H1 (cell line): ENCODE results near the gene VAV2. TPM values are rescaled to one million over a fixed set of nuclear protein-coding genes. Genes with fewer than 3 reads are reported as not detected.
A peak's percentile ranks its signal among the peaks of the same experiment; 100 is the strongest.

ENCODE experiments used
- CTCF ChIA-PET: fragments of 300-600 bp; sonication (Branson Sonifier 250); formaldehyde crosslinking; loops from one replicate; lab custom pipeline; 2021; ENCODE audit not compliant: partially characterized antibody; lab: Charles Lee
- POLR2A ChIA-PET: fragments of 300-600 bp; sonication (Branson Sonifier 250); formaldehyde crosslinking; loops from one replicate; lab custom pipeline; 2021; ENCODE audit warnings: inconsistent platforms; ENCODE audit not compliant: partially characterized antibody; lab: Charles Lee
- DNase-seq, 2 experiments: peaks; one replicate each; pipeline versions ENCODE4 v3.0.0 to v3.0.0-alpha.2; 2010 to 2022; ENCODE audit warnings: low spot score in 2 of 2, low read depth in 1 of 2, mixed read lengths in 1 of 2
- FAIRE-seq: peaks from 2 replicates; lab custom pipeline; 2011; peaks lifted over from hg19 to GRCh38; lab: Jason Lieb, UNC
- H2AFZ ChIP-seq: 2 replicates; pipeline ENCODE4 v1.8.1; 2012; ENCODE audit warnings: low read length, inconsistent platforms
- H2AK5ac ChIP-seq: 2 replicates; pipeline ENCODE4 v1.6.1; 2013; ENCODE audit warnings: low read depth, low read length
- H2BK120ac ChIP-seq: replicated peaks from 2 replicates; pipeline ENCODE3; 2013; ENCODE audit warnings: low read depth, low read length, inconsistent platforms
- H2BK12ac ChIP-seq: 2 replicates; pipeline ENCODE4 v1.6.1; 2013; ENCODE audit warnings: low read depth, low read length
- H2BK15ac ChIP-seq: 2 replicates; pipeline ENCODE4 v1.6.1; 2013; ENCODE audit warnings: low read length
- H2BK20ac ChIP-seq: 2 replicates; pipeline ENCODE4 v1.6.1; 2013; ENCODE audit warnings: low read length
- H2BK5ac ChIP-seq: 2 replicates; pipeline ENCODE4 v1.6.1; 2013; ENCODE audit warnings: low read depth, low read length
- H3K14ac ChIP-seq: 2 replicates; pipeline ENCODE4 v1.6.1; 2013; ENCODE audit warnings: inconsistent platforms; ENCODE audit not compliant: insufficient read length
- H3K18ac ChIP-seq: 2 replicates; pipeline ENCODE4 v1.6.1; 2013; ENCODE audit warnings: low read length; ENCODE audit errors: extremely low read depth
- H3K23ac ChIP-seq: 2 replicates; pipeline ENCODE4 v1.6.1; 2013; ENCODE audit warnings: inconsistent platforms; ENCODE audit not compliant: insufficient read length
- H3K23me2 ChIP-seq: 2 replicates; pipeline ENCODE4 v1.6.1; 2013; ENCODE audit warnings: low read depth, low read length
- H3K27ac ChIP-seq: 2 replicates; pipeline ENCODE4 v1.6.1; 2011; ENCODE audit warnings: low read depth, low read length, inconsistent platforms
- H3K27me3 ChIP-seq, 4 experiments: replicated peaks in 1 of 4; 1 replicate in 1 of 4; 2 replicates in 3 of 4; pipeline versions ENCODE4 v1.6.1 to v1.8.1; 2011 to 2013; ENCODE audit warnings: low read length in 3 of 4, mild to moderate bottlenecking in 3 of 4, inconsistent platforms in 2 of 4, mixed read lengths in 2 of 4, moderate library complexity in 1 of 4; ENCODE audit not compliant: control insufficient read depth in 3 of 4, insufficient read depth in 3 of 4; ENCODE audit errors: extremely low read depth in 1 of 4
- H3K36me3 ChIP-seq, 4 experiments: 2 replicates each; pipeline versions ENCODE4 v1.6.1 to v1.8.1; 2011 to 2013; ENCODE audit warnings: mild to moderate bottlenecking in 4 of 4, low read length in 3 of 4, moderate library complexity in 2 of 4, control low read depth in 1 of 4, inconsistent platforms in 1 of 4; ENCODE audit not compliant: insufficient read depth in 4 of 4, control insufficient read depth in 2 of 4
- H3K4ac ChIP-seq: replicated peaks from 2 replicates; pipeline ENCODE3; 2013; ENCODE audit warnings: low read length, low read depth, mixed read lengths, inconsistent platforms; ENCODE audit not compliant: insufficient read length
- H3K4me1 ChIP-seq, 4 experiments: replicated peaks in 1 of 4; 1 replicate in 1 of 4; 2 replicates in 3 of 4; pipeline versions ENCODE4 v1.6.1 to v1.8.1; 2011 to 2013; ENCODE audit warnings: low read length in 3 of 4, inconsistent platforms in 2 of 4, mixed read lengths in 1 of 4; ENCODE audit not compliant: insufficient read depth in 4 of 4, control insufficient read depth in 3 of 4
- H3K4me2 ChIP-seq, 2 experiments: 2 replicates each; pipeline versions ENCODE4 v1.6.1 to v1.8.1; 2011 to 2013; ENCODE audit warnings: low read depth in 2 of 2, low read length in 2 of 2, control low read depth in 1 of 2, inconsistent platforms in 1 of 2, mild to moderate bottlenecking in 1 of 2; ENCODE audit not compliant: insufficient read depth in 1 of 2
- H3K4me3 ChIP-seq, 4 experiments: fragments of 200-600, 300-600 bp in 1 of 4; sonication (generic), shearing (Covaris generic), sonication (Bioruptor Twin) in 1 of 4; 2 replicates each; pipeline versions ENCODE4 v1.5.1 to v1.8.1; 2011 to 2016; ENCODE audit warnings: low read length in 4 of 4, low read depth in 3 of 4, control low read depth in 2 of 4, inconsistent platforms in 2 of 4, mild to moderate bottlenecking in 2 of 4, mixed read lengths in 1 of 4, moderate library complexity in 1 of 4; ENCODE audit not compliant: insufficient read depth in 2 of 4; ENCODE audit errors: extremely low read depth in 1 of 4
- H3K56ac ChIP-seq: replicated peaks from 2 replicates; pipeline ENCODE3; 2013; ENCODE audit warnings: low read depth, mild to moderate bottlenecking, mixed read lengths, low read length, inconsistent platforms; ENCODE audit not compliant: insufficient read length
- H3K79me1 ChIP-seq: 2 replicates; pipeline ENCODE4 v1.6.1; 2013; ENCODE audit warnings: low read depth, low read length, control low read depth
- H3K79me2 ChIP-seq, 2 experiments: 2 replicates each; pipeline versions ENCODE4 v1.6.1 to v1.8.1; 2012 to 2013; ENCODE audit warnings: low read length in 2 of 2, mild to moderate bottlenecking in 2 of 2, inconsistent platforms in 1 of 2; ENCODE audit not compliant: insufficient read depth in 2 of 2, control insufficient read depth in 1 of 2
- H3K9ac ChIP-seq, 4 experiments: replicated peaks in 1 of 4; 1 replicate in 1 of 4; 2 replicates in 3 of 4; pipeline versions ENCODE4 v1.6.1 to v1.8.1; 2011 to 2013; ENCODE audit warnings: low read depth in 3 of 4, low read length in 3 of 4, control low read depth in 2 of 4, mild to moderate bottlenecking in 2 of 4, moderate library complexity in 2 of 4, inconsistent platforms in 1 of 4; ENCODE audit errors: extremely low read depth in 1 of 4
- H3K9me3 ChIP-seq, 2 experiments: 2 replicates each; pipeline versions ENCODE4 v1.6.1 to v1.8.1; 2012 to 2013; ENCODE audit warnings: mild to moderate bottlenecking in 2 of 2, moderate library complexity in 2 of 2, control low read depth in 1 of 2, inconsistent platforms in 1 of 2, low read depth in 1 of 2, low read length in 1 of 2, mixed read lengths in 1 of 2; ENCODE audit not compliant: insufficient read depth in 2 of 2
- H4K20me1 ChIP-seq, 2 experiments: replicated peaks in 1 of 2; 2 replicates each; pipeline versions ENCODE3 to v1.8.1; 2011 to 2013; ENCODE audit warnings: inconsistent platforms in 2 of 2, low read length in 2 of 2, mild to moderate bottlenecking in 1 of 2; ENCODE audit not compliant: insufficient read depth in 2 of 2, control insufficient read depth in 1 of 2
- H4K5ac ChIP-seq: 2 replicates; pipeline ENCODE4 v1.6.1; 2013; ENCODE audit warnings: low read length, low read depth, mixed read lengths, inconsistent platforms; ENCODE audit not compliant: insufficient read length
- H4K8ac ChIP-seq: 2 replicates; pipeline ENCODE4 v1.8.0; 2013; ENCODE audit warnings: mild to moderate bottlenecking, moderate library complexity, low read length, inconsistent platforms; ENCODE audit not compliant: insufficient read depth; ENCODE audit errors: extremely low read depth
- H4K91ac ChIP-seq: replicated peaks from 2 replicates; pipeline ENCODE3; 2013; ENCODE audit warnings: low read length, mixed read lengths, inconsistent platforms; ENCODE audit not compliant: insufficient read length
- CEBPB ChIP-seq: IDR thresholded peaks from 2 replicates; pipeline ENCODE4 v1.6.1; 2012; ENCODE audit warnings: low read depth, low read length
- EP300 ChIP-seq, 2 experiments: IDR thresholded peaks; 1 replicate in 1 of 2; 2 replicates in 1 of 2; pipeline ENCODE4 v1.6.1; 2011 to 2012; ENCODE audit warnings: low read depth in 2 of 2, low read length in 2 of 2, mild to moderate bottlenecking in 2 of 2, borderline replicate concordance in 1 of 2, inconsistent platforms in 1 of 2, moderate library complexity in 1 of 2
- POLR2AphosphoS5 ChIP-seq: IDR thresholded peaks from 2 replicates; pipeline ENCODE4 v1.6.1; 2011; ENCODE audit warnings: low read depth, low read length
- RAD21 ChIP-seq, 2 experiments: IDR thresholded peaks in 1 of 2; conservative IDR thresholded peaks in 1 of 2; 2 replicates each; pipeline ENCODE4 v1.6.1; 2011; ENCODE audit warnings: low read depth in 2 of 2, low read length in 2 of 2, improper control_type of control experiment in 1 of 2, inconsistent platforms in 1 of 2, mild to moderate bottlenecking in 1 of 2, moderate library complexity in 1 of 2
- WGBS, 2 experiments: shearing (Covaris generic) in 1 of 2; methylation state at CpG; one replicate each; pipeline versions ENCODE4 v1.1.6 to v1.1.7; 2013 to 2015; ENCODE audit warnings: low lambda C conversion rate in 2 of 2, mixed read lengths in 2 of 2, inconsistent platforms in 1 of 2, low coverage in 1 of 2, missing lambda C conversion rate in 1 of 2; ENCODE audit not compliant: insufficient replicate concordance in 2 of 2, insufficient coverage in 1 of 2, insufficient read length in 1 of 2; ENCODE audit errors: extremely low coverage in 1 of 2, missing lambda C conversion rate in 1 of 2; 5-methylcytosine and 5-hydroxymethylcytosine counted together
- polyA plus RNA-seq, 7 experiments: library from polyadenylated mRNA; depleted of rRNA in 3 of 7; stranded (reverse) in 5 of 7; unstranded in 2 of 7; fragments of >200 nt in 5 of 7; fragments of 200-250 nt in 2 of 7; gene quantifications; 1 replicate in 5 of 7; 2 replicates in 1 of 7; 4 replicates in 1 of 7; pipeline versions ENCODE4 v1.2.1 to v1.2.3, GENCODE V29; 2011 to 2013; ENCODE audit warnings: missing spikeins in 2 of 7, mixed read lengths in 2 of 7
- total RNA-seq: library from RNA; stranded (reverse); fragmentation: NEBNext Ultra II Directional; extraction: Animal tissue kit (Norgen Biotek cat#: 25700); gene quantifications from 2 replicates; pipeline ENCODE4 v1.2.1, GENCODE V29; 2021
- TF ChIP-seq, protein P1 (sequence below): IDR thresholded peaks from 2 replicates; pipeline ENCODE4 v1.6.1; 2012; ENCODE audit warnings: inconsistent platforms

The VAV2 gene
- total and polyA plus RNA-seq, 2 of the 8 experiments (the other 6 are each of a cell fraction or from before 2014, with no cell fraction given), result 13.6 to 37.6 TPM

DNA sequence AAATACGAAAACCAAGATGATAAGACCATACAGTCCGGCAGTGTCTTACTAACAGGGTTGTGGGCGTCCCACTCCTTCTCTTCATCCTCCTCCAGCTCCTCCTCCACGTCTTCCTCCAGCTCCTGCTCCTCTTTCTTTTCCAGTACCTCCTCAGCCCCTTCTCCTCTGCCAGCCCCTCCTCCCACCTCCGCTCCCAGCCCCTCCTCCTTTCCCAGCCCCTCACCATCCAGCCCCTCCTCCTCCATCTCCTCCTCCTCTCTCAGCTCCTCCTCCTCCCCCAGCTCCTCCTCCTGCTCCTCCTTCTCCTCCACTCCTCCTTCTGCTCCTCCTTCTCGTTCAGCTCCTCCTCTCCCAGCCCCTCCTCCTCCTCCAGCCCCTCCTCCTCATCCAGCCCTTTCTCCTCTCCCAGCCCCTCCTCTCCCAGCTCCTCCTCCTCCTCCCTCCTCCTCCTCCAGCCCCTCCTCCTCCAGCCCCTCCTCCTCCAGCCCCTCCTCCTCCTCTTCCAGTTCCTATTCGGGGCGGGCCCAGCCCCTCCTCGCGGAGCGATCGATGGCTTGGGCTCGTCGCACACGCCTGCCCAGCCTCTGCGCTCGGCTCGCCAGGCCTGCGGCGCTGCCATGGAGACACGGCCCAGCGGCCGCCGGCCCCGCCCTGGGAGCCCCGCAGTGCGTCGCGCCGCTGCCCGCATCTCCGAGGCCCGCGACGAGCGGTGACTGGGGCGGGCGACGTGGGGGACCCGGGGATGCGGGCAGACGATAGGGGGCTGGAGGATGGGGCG is 32.9 kb upstream of the VAV2 start, which contains the start of gene BRD3OS:
BRD3OS (plus strand) TSS at position 654 of the 778 bp plus-strand sequence. CDS start 1,267 bp downstream, outside the sequence.
- no peaks in the 10 kb centered on the region for H3K79me2 ChIP-seq
- no peak within 1 kb of the TSS; the same call in 1 of the 2 replicates for H4K8ac ChIP-seq
- no peak within 1 kb of the TSS for H2AK5ac ChIP-seq
- H3K18ac ChIP-seq, result no peak within 1 kb of the TSS; the same call in 1 of the 2 replicates
- no peak within 1 kb of the TSS for H3K14ac ChIP-seq
- 0 out of 8 replicates have a peak, but pooled peaks cover 0 to 3% (median 0%) of the 10 kb centered on the region in 4 experiments for H3K36me3 ChIP-seq
- H2BK20ac ChIP-seq, result no peak within 1 kb of the TSS
- no peaks in the 10 kb centered on the region for H3K9me3 ChIP-seq
- 4% methylated on average over 22 of the region's 43 CpGs; no CpG with 5 or more reads in 1 of the 2 experiments for WGBS, 2 experiments
- H3K4me3 ChIP-seq, result peak within 1 kb of the TSS; percentile 70 to 85 (median 79)
- ChIA-PET CTCF (interaction anchor here (0.7 to 1.6 kb wide), 7 partner anchors 15 to 1333 kb away, joined by 3 to 4 read pairs (median 3); no protein-coding TSS in a partner anchor), POLR2A (interaction anchor here (1.6 to 1.8 kb wide), 2 partner anchors 39 to 41 kb away, joined by 5 to 8 read pairs; no protein-coding TSS in a partner anchor)
- no peak within 1 kb of the TSS for H3K23ac ChIP-seq
- H4K5ac ChIP-seq, result no peak within 1 kb of the TSS
- DNase-seq, result peak; percentile 88 to 99
- peaks cover 4% of the 10 kb centered on the region for H3K23me2 ChIP-seq
- H3K27ac ChIP-seq, result no peak within 1 kb of the TSS
- H4K20me1 ChIP-seq, result peaks cover 0 to 10% of the 10 kb centered on the region in 2 experiments
- peaks cover 0 to 4% (median 4%) of the 10 kb centered on the region in 4 experiments; a peak in 5 of 7 replicates for H3K4me1 ChIP-seq
- H2BK120ac ChIP-seq, result no peak within 1 kb of the TSS
- no peak within 1 kb of the TSS for H2BK12ac ChIP-seq
- no peak within 1 kb of the TSS; the same call in 1 of the 2 replicates for H2BK5ac ChIP-seq
- no peaks in the 10 kb centered on the region for H3K79me1 ChIP-seq
- FAIRE-seq, result peak; percentile 60
- H4K91ac ChIP-seq, result no peak within 1 kb of the TSS
- 0 out of 2 replicates have a peak within 1 kb of the TSS, but pooled peaks have one; percentile 91 for H2AFZ ChIP-seq
- peak within 1 kb of the TSS; percentile 60 to 69 for H3K4me2 ChIP-seq
- no peak within 1 kb of the TSS; the same call in 1 of the 2 replicates for H2BK15ac ChIP-seq
- no peak within 1 kb of the TSS for H3K4ac ChIP-seq
- H3K56ac ChIP-seq, result no peak within 1 kb of the TSS
- H3K27me3 ChIP-seq, result no peaks in the 10 kb centered on the region
- H3K9ac ChIP-seq, result no peak within 1 kb of the TSS; a peak in 1 of 7 replicates
- TF ChIP-seq CEBPB (no peak), RAD21 (IDR thresholded peaks at IDR 0.05 in 1 of 2, conservative IDR thresholded peaks at IDR 0.05 in 1 of 2; ENCODE audit: low read depth in 2 of 2, low read length in 2 of 2) (no peak), EP300 (IDR thresholded peaks at IDR 0.05; ENCODE audit: borderline replicate concordance in 1 of 2, low read depth in 2 of 2, low read length in 2 of 2) (no peak), POLR2AphosphoS5 (no peak)
- TF ChIP-seq, protein P1, sequence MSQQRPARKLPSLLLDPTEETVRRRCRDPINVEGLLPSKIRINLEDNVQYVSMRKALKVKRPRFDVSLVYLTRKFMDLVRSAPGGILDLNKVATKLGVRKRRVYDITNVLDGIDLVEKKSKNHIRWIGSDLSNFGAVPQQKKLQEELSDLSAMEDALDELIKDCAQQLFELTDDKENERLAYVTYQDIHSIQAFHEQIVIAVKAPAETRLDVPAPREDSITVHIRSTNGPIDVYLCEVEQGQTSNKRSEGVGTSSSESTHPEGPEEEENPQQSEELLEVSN, result no peak
